Measurements from ENCODE around the gene REXO5.
A peak's percentile ranks its signal among the peaks of the same experiment; 100 is the strongest.

REXO5 gene

GRCh38 chr16:20806168-20807050, at the start of gene REXO5, which contains the start of gene ERI2 (continued):
- TF ChIP-seq ZNF184 (tag by site-specific recombination; IDR thresholded peaks at IDR 0.05) (no peak), BCL6B (tag by site-specific recombination; IDR thresholded peaks at IDR 0.05) (no peak), ZNF747 (tag by site-specific recombination; IDR thresholded peaks at IDR 0.05) (no peak), ZNF174 (tag by site-specific recombination; IDR thresholded peaks at IDR 0.05) (no peak), ZNF658 (tag by site-specific recombination; IDR thresholded peaks at IDR 0.05) (no peak), KLF16 (tag by site-specific recombination; IDR thresholded peaks at IDR 0.05) (peak; percentile 60), ZNF175 (tag by site-specific recombination; IDR thresholded peaks at IDR 0.05) (no peak), ZNF692 (tag by site-specific recombination; IDR thresholded peaks at IDR 0.05) (peak; percentile 68), REST (tag by site-specific recombination; IDR thresholded peaks at IDR 0.05) (peak; percentile 9; the same call in 1 of the 2 replicates), ZNF37A (tag by site-specific recombination; IDR thresholded peaks at IDR 0.05) (no peak), ZNF645 (tag by site-specific recombination; IDR thresholded peaks at IDR 0.05) (no peak), ZNF530 (tag by site-specific recombination; IDR thresholded peaks at IDR 0.05; ENCODE audit: low read depth) (no peak), ZNF280D (tag by site-specific recombination; IDR thresholded peaks at IDR 0.05) (no peak), ZNF324 (tag by site-specific recombination; IDR thresholded peaks at IDR 0.05) (peak; percentile 39), ZNF654 (tag by site-specific recombination; IDR thresholded peaks at IDR 0.05; ENCODE audit: low read depth) (no peak), PRDM6 (tag by site-specific recombination; IDR thresholded peaks at IDR 0.05) (no peak), ZNF169 (tag by site-specific recombination; IDR thresholded peaks at IDR 0.05) (no peak), ZNF785 (tag by site-specific recombination; IDR thresholded peaks at IDR 0.05) (no peak), ZBTB1 (tag by site-specific recombination; IDR thresholded peaks at IDR 0.05) (no peak), ZIC2 (tag by site-specific recombination; IDR thresholded peaks at IDR 0.05) (peak; percentile 22; the same call in 1 of the 2 replicates), MZF1 (tag by site-specific recombination; IDR thresholded peaks at IDR 0.05; ENCODE audit: borderline replicate concordance) (peak; percentile 80), ZNF416 (tag by site-specific recombination; IDR thresholded peaks at IDR 0.05) (no peak), TRIM28 (IDR thresholded peaks at IDR 0.05; ENCODE audit: borderline replicate concordance, low read length) (no peak), BCL11B (tag by site-specific recombination; IDR thresholded peaks at IDR 0.05; ENCODE audit: low read depth) (no peak), ZNF521 (tag by site-specific recombination; IDR thresholded peaks at IDR 0.05) (no peak), ZNF76 (tag by site-specific recombination; IDR thresholded peaks at IDR 0.05; ENCODE audit: borderline replicate concordance, low read depth) (peak; percentile 93), ZNF274 (IDR thresholded peaks at IDR 0.05; ENCODE audit: low read length) (no peak), ZNF274 (tag by site-specific recombination; IDR thresholded peaks at IDR 0.05; ENCODE audit: borderline replicate concordance) (no peak)
